NT2/D1 (cell line): Measurements from ENCODE around the gene SMIM43.

Experiments used
- YY1 ChIP-seq: IDR thresholded peaks from 2 replicates; pipeline ENCODE4 v1.6.1; 2011; ENCODE audit not compliant: insufficient read length, insufficient read depth
- ZNF274 ChIP-seq: IDR thresholded peaks from 2 replicates; pipeline ENCODE4 v1.6.1; 2011; ENCODE audit warnings: mild to moderate bottlenecking, low read depth, low read length

GRCh38 chr4:121758925-121759568 is 5.9 kb downstream of the SMIM43 start:
- TF ChIP-seq ZNF274 (no peak), YY1 (no peak)
